B cell (primary cell): ENCODE data around the gene ERBIN. TPM values are rescaled to one million over a fixed set of nuclear protein-coding genes. Genes with fewer than 3 reads are reported as not detected.

ENCODE experiments used
- ATAC-seq: fragments of 200-7000 bp; cut with Tn5 transposase; one replicate; pipeline ENCODE4 v1.10.0; 2021; ENCODE audit warnings: low read depth, mild to moderate bottlenecking, moderate number of reproducible peaks, moderate library complexity
- CTCF ChIA-PET: fragments of 350-600 bp; sonication (Branson Sonifier 250); formaldehyde crosslinking; loops from one replicate; lab custom pipeline; 2021; ENCODE audit warnings: antibody characterized with exemption, inconsistent platforms; lab: Charles Lee
- POLR2A ChIA-PET: fragments of 350-600 bp; sonication (Branson Sonifier 250); formaldehyde crosslinking; loops from one replicate; lab custom pipeline; 2021; ENCODE audit warnings: antibody characterized with exemption; lab: Charles Lee
- DNase-seq: peaks from one replicate; pipeline ENCODE4 v3.0.0; 2013
- H2AFZ ChIP-seq: 2 replicates; pipeline ENCODE4 v1.6.1; 2012; ENCODE audit warnings: mild to moderate bottlenecking, low read depth, low read length; ENCODE audit not compliant: insufficient read depth, poor library complexity, severe bottlenecking
- H3K27ac ChIP-seq, 2 donors: 1 replicate in 1 of 2; 2 replicates in 1 of 2; pipeline ENCODE4 v1.5.1; 2012 to 2013; ENCODE audit warnings: low read length in 2 of 2, mild to moderate bottlenecking in 2 of 2, moderate library complexity in 1 of 2
- H3K27me3 ChIP-seq, 4 experiments: fragments of 200-600 bp in 1 of 4; sonication (generic) in 1 of 4; replicated peaks in 1 of 4; 1 replicate in 2 of 4; 2 replicates in 2 of 4; pipeline versions ENCODE4 v1.6.1 to v1.7.0; 2013 to 2016; ENCODE audit warnings: low read length in 3 of 4, mild to moderate bottlenecking in 2 of 4, mixed read lengths in 1 of 4, moderate library complexity in 1 of 4; ENCODE audit not compliant: insufficient read depth in 4 of 4, control insufficient read depth in 3 of 4; ENCODE audit errors: control extremely low read depth in 1 of 4
- H3K36me3 ChIP-seq, 2 experiments: replicated peaks in 1 of 2; 1 replicate in 1 of 2; 2 replicates in 1 of 2; pipeline versions ENCODE4 v1.6.1 to v1.7.1; 2013; ENCODE audit warnings: low read length in 1 of 2; ENCODE audit not compliant: insufficient read depth in 2 of 2, control insufficient read depth in 1 of 2; ENCODE audit errors: control extremely low read depth in 1 of 2, extremely low read depth in 1 of 2
- H3K4me1 ChIP-seq, 2 donors: fragments of 200-600 bp in 1 of 2; sonication (generic) in 1 of 2; 1 replicate in 1 of 2; 2 replicates in 1 of 2; pipeline versions ENCODE4 v1.5.1 to v1.6.1; 2013 to 2017; ENCODE audit warnings: low read length in 2 of 2; ENCODE audit not compliant: control insufficient read depth in 2 of 2, insufficient read depth in 2 of 2
- H3K4me2 ChIP-seq: replicated peaks from 2 replicates; pipeline ENCODE3; 2012; ENCODE audit warnings: mild to moderate bottlenecking, low read depth, low read length; ENCODE audit not compliant: poor library complexity, severe bottlenecking
- H3K4me3 ChIP-seq, 5 experiments: fragments of 200-600 bp in 1 of 5; sonication (generic) in 1 of 5; 1 replicate in 3 of 5; 2 replicates in 2 of 5; pipeline versions ENCODE4 v1.5.1 to v1.7.0; 2011 to 2016; ENCODE audit warnings: low read length in 4 of 5, mild to moderate bottlenecking in 4 of 5, low read depth in 2 of 5, control low read depth in 1 of 5, moderate library complexity in 1 of 5; ENCODE audit not compliant: insufficient read depth in 1 of 5; ENCODE audit errors: control extremely low read depth in 1 of 5, extremely low read depth in 1 of 5
- H3K79me2 ChIP-seq: fragments of 200-600 bp; sonication (generic); one replicate; pipeline ENCODE4 v1.6.0; 2016; ENCODE audit warnings: low read length; ENCODE audit not compliant: control insufficient read depth, insufficient read depth
- H3K9ac ChIP-seq: fragments of 200-600 bp; sonication (generic); 2 replicates; pipeline ENCODE4 v1.6.1; 2017; ENCODE audit warnings: mild to moderate bottlenecking, low read length, moderate library complexity
- H3K9me3 ChIP-seq, 3 donors: one replicate each; pipeline versions ENCODE4 v1.6.1 to v1.7.1; 2013; ENCODE audit warnings: low read length in 2 of 3; ENCODE audit not compliant: control insufficient read depth in 2 of 3, insufficient read depth in 1 of 3; ENCODE audit errors: control extremely low read depth in 1 of 3
- H4K20me1 ChIP-seq: 2 replicates; pipeline ENCODE4 v1.6.0; 2012; ENCODE audit warnings: mild to moderate bottlenecking, low read length; ENCODE audit not compliant: insufficient read depth, control insufficient read depth, poor library complexity, severe bottlenecking
- H3K27ac Mint-ChIP-seq: one replicate; pipeline ENCODE4 v1.8.0; 2021; ENCODE audit warnings: mixed read lengths
- H3K27me3 Mint-ChIP-seq: one replicate; pipeline ENCODE4 v1.8.0; 2021; ENCODE audit warnings: mixed read lengths
- H3K4me1 Mint-ChIP-seq: one replicate; pipeline ENCODE4 v1.8.0; 2021; ENCODE audit warnings: mixed read lengths
- H3K4me3 Mint-ChIP-seq: one replicate; pipeline ENCODE4 v1.8.0; 2021; ENCODE audit warnings: mixed read lengths
- H3K9me3 Mint-ChIP-seq: one replicate; pipeline ENCODE4 v1.8.0; 2022; ENCODE audit warnings: mixed read lengths; ENCODE audit not compliant: insufficient read depth
- EZH2 ChIP-seq: IDR thresholded peaks from 2 replicates; pipeline ENCODE4 v1.6.1; 2012; ENCODE audit warnings: borderline replicate concordance, low read depth, mild to moderate bottlenecking, moderate library complexity, low read length; ENCODE audit not compliant: insufficient read depth, poor library complexity, severe bottlenecking
- WGBS: methylation state at CpG from one replicate; pipeline ENCODE4 v1.1.5; 2013; ENCODE audit warnings: missing lambda C conversion rate; ENCODE audit not compliant: insufficient coverage; 5-methylcytosine and 5-hydroxymethylcytosine counted together
- intact Hi-C: fragments of 100-400 bp; cut with micrococcal nuclease; formaldehyde crosslinking; loops from one replicate; pipeline ENCODE4 v1.10.0; 2022
- polyA plus RNA-seq: library from polyadenylated mRNA; depleted of rRNA; stranded (reverse); fragments of >200 nt; gene quantifications from 2 replicates; pipeline ENCODE4 v1.2.3, GENCODE V29; 2012
- total RNA-seq, 2 donors: library from RNA; stranded (reverse); fragments of 120-200 nt in 1 of 2; gene quantifications; 1 replicate in 1 of 2; 2 replicates in 1 of 2; pipeline versions ENCODE4 v1.2.3 to v1.2.4, GENCODE V29; 2013 to 2022
- TF ChIP-seq, protein P1 (sequence below): fragments of 200-600 bp; IDR thresholded peaks from one replicate; pipeline ENCODE4 v1.8.0; 2022; ENCODE audit warnings: antibody characterized with exemption, mild to moderate bottlenecking

The ERBIN gene
- total and polyA plus RNA-seq, 2 donors (not counting 1 experiment from before 2014, with no cell fraction given), result 27.7 to 106 TPM

DNA sequence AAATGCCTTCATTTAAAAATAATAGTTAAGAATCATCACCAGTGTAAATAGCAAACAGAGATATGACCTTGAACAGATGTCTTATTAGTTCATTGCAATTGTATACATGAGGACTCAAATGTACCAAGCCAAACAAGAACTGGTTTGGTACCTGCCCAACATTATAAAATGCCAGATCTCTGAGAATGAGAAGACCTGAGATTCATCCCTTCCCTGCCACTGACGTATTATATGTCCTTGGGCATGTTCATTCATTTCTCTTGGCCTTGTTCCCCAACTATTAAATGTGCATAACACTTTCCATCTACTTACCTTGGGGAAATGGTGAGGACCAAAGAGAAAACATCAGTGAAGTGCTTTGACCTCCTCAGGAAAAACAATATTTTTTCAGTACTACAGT lies 33.6 kb upstream of the ERBIN start:
- intact Hi-C loops, result no loop called here
- WGBS, result no CpG with 5 or more reads among the region's 1 CpG
- H3K79me2 ChIP-seq, result no peaks in the 10 kb centered on the region
- no peaks in the 10 kb centered on the region for H3K36me3 ChIP-seq
- Mint-ChIP-seq H3K4me3 (no peak overlapping the region), H3K27me3 (peaks cover 10% of the 10 kb centered on the region), H3K27ac (no peak overlapping the region), H3K4me1 (no peaks in the 10 kb centered on the region), H3K9me3 (no peaks in the 10 kb centered on the region)
- CTCF ChIA-PET, result no interaction called here
- no peaks in the 10 kb centered on the region for H3K27me3 ChIP-seq
- no peaks in the 10 kb centered on the region for H3K9me3 ChIP-seq
- POLR2A ChIA-PET, result no interaction called here
- no peaks in the 10 kb centered on the region for H3K4me1 ChIP-seq
- no peak overlapping the region for H3K9ac ChIP-seq
- ATAC-seq, result no peak
- no peak for TF ChIP-seq EZH2
- TF ChIP-seq, protein P1, sequence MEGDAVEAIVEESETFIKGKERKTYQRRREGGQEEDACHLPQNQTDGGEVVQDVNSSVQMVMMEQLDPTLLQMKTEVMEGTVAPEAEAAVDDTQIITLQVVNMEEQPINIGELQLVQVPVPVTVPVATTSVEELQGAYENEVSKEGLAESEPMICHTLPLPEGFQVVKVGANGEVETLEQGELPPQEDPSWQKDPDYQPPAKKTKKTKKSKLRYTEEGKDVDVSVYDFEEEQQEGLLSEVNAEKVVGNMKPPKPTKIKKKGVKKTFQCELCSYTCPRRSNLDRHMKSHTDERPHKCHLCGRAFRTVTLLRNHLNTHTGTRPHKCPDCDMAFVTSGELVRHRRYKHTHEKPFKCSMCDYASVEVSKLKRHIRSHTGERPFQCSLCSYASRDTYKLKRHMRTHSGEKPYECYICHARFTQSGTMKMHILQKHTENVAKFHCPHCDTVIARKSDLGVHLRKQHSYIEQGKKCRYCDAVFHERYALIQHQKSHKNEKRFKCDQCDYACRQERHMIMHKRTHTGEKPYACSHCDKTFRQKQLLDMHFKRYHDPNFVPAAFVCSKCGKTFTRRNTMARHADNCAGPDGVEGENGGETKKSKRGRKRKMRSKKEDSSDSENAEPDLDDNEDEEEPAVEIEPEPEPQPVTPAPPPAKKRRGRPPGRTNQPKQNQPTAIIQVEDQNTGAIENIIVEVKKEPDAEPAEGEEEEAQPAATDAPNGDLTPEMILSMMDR, result no peak
- no peak overlapping the region for H3K4me3 ChIP-seq
- no peaks in the 10 kb centered on the region for H4K20me1 ChIP-seq
- H3K27ac ChIP-seq, result no peak overlapping the region
- no peak overlapping the region for H2AFZ ChIP-seq
- no peak overlapping the region for H3K4me2 ChIP-seq
- DNase-seq, result no peak

DNA sequence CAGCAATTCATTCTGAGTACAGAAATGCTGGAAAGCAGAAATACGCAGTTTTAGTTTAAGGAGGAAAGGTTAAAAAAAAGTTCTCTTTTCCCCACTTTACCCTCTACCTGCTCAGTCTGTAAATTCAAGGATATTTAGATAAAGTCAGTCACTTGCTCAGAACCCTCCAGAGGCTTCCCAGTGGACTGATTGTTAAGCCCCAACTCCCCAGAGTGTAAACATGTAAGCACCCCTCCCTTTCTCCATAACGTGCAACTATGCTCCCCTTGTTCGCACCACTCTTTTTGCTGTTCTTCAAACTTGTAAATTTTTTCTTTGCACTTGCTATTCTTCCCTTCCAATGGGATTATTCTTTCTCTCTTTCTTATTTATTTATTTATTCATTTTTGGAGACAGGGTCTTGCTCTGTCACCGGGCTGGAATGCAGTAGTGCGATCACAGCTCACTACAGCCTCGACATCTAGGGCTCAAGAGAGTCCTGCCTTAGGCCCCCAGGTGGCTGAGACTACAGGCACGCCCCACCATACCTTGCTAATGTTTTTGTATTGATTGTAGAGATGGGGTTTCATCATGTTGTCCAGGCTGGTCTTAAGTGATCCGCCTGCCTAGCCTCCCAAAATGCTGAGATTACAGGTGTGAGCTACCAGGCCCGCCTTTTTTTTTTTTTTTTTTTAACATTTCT lies 32.5 kb upstream of the ERBIN start:
- Mint-ChIP-seq H3K27ac (no peak overlapping the region), H3K9me3 (no peaks in the 10 kb centered on the region), H3K4me1 (no peaks in the 10 kb centered on the region), H3K27me3 (peaks cover 2% of the 10 kb centered on the region), H3K4me3 (no peak overlapping the region)
- Histone ChIP-seq H3K36me3 (no peaks in the 10 kb centered on the region), H3K9ac (no peak overlapping the region), H3K79me2 (no peaks in the 10 kb centered on the region), H3K27ac (no peak overlapping the region), H3K9me3 (no peaks in the 10 kb centered on the region), H4K20me1 (no peaks in the 10 kb centered on the region), H3K4me2 (no peak overlapping the region), H2AFZ (no peak overlapping the region), H3K4me3 (no peak overlapping the region), H3K4me1 (no peaks in the 10 kb centered on the region), H3K27me3 (no peaks in the 10 kb centered on the region)
- ATAC-seq (no peak), DNase-seq (no peak)
- intact Hi-C loops, result no loop called here
- POLR2A ChIA-PET, result no interaction called here
- no peak for TF ChIP-seq EZH2
- TF ChIP-seq, protein P1, result no peak
- WGBS, result 98% methylated on average over 5 of the region's 9 CpGs
- CTCF ChIA-PET, result no interaction called here
